HG03135 (cell line): ENCODE measurements around the gene TENM4.
"Not testable (repeated sequence)": the region's sequence is repeated elsewhere in the genome, so short reads cannot be mapped to it uniquely, and the experiment has no call there.

ENCODE experiments used
- ATAC-seq: cut with Tn5 transposase; IDR thresholded peaks from one replicate; pipeline ENCODE4 v1.9.1; 2021; ENCODE audit warnings: mild to moderate bottlenecking, moderate library complexity; ENCODE audit not compliant: unreplicated experiment

TENM4 gene

DNA sequence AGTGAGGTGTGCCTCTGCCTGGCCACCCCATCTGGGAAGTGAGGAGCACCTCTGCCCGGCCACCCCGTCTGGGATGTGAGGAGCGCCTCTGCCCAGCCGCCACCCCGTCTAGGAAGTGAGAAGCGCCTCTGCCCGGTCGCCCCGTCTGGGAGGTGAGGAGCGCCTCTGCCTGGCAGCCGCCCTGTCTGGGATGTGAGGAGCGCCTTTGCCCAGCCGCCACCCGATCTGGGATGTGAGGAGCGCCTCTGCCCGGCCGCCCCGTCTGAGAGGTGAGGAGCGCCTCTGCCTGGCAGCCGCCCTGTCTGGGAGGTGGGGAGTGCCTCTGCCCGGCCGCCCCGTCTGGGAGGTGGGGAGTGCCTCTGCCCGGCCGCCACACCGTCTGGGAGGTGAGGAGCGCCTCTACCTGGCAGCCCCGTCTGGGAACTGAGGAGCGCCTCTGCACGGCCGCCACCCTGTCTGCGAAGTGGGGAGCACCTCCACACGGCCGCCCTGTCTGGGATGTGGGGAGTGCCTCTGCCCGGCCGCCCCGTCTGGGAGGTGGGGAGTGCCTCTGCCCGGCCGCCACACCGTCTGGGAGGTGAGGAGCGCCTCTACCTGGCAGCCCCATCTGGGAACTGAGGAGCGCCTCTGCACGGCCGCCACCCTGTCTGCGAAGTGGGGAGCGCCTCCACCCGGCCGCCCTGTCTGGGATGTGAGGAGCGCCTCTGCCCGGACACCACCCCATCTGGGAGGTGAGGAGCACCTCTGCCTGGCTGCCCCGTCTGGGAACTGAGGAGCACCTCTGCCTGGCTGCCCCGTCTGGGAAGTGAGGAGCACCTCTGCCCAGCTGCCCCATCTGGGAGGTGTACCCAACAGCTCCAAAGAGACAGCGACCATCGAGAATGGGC, 561.5 kb downstream of the TENM4 start:
- not testable (repeated sequence) for ATAC-seq

DNA sequence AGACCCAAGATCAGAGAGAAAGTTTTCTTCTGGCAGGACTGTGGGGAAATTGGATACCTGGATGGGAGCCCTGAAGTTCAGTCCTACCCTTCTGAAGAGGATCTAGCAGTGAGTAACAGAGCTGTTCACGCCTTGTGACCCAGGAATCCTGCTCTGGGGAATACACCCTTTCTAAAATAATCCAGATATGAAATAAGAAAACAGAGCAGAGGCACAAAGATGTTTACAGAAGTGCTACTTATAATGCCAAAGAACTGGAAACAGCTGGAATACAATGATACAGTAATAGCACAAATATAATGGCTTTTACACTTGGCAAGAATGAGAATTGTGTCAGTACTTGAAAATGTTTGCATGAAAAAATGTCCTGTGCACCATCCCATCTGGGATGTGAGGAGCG, 562.2 kb downstream of the TENM4 start:
- ATAC-seq = no peak

DNA sequence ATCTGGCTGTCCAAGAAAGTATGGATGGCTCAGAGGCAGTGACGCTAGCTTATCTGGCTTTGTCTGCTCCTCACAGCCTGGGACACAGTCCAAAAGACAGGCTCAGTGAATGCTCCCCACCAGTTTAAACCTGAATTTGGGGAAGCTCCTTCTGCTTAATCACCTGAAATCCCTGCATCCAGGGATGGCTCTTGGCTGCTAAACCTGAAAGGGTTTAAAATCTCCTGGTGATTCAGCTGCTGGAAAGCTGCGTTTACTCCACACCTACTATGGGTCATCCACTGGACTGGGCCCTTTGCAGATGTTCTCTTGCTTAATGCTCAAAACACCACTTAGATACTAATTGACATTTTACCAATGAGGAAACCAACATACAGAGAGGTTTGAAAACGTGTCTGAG, 564.2 kb downstream of the TENM4 start:
- ATAC-seq = no peak

- ATAC-seq = no peak
Measured at GRCh38 chr11:78870655-78871054, 570.2 kb downstream of the TENM4 start.

DNA sequence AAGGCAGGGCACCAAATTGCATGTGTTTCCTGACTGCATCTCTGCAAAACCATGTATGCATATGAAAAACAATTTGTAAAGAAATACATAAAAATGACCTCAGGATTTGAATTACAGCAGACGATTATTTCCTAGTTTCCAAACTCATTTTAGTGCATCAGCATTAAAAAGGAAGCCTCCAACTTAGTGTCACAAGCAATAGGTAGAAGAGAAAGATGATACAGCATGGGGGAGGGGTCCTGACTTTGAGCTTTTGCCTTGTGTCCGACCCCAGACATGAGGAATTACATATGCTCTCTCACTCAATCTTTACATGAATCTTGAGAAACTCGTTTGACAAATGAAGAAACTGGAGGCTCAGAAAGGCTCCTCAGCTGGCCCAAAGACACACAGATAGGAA, 571.5 kb downstream of the TENM4 start:
- no peak for ATAC-seq

DNA sequence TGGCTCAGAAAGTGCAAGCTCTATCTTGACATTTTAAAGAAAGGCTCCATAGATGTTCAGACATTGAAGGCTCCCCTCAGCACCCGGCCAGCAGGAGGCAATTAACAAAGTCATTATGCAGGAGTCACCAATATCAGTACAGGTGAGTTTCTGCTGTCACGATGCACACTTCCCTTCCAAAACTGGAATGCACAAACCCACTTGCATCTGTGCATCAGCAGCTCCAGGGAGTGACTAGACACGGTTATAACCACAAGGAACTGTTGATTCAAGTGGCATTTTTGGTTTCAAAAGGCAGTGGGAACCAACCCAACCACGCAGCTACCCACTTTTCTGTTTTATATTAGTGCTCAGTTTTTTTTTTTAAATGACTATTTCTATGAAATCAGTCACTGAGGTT, 572.3 kb downstream of the TENM4 start:
- ATAC-seq = no peak

- no peak for ATAC-seq
Measured at GRCh38 chr11:78860720-78861422, 580.0 kb downstream of the TENM4 start.

DNA sequence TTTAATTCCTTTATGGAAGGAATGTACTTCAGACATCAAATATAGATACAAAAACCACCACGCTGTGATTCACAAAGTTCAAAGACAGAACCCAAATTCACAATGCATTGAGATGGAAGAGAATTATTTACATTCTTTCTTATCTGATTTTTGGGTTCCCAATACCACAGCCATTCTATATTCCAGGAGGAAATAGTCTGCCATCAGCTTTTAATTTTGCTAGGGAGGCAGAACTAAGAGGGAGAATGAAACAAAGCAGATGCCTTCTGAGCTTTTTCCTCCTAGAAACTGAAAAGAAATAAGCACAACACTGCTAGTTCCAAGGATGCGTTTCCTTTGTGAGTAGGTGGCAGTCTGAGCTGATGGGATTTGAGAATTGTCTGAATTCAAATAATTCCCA, 583.1 kb downstream of the TENM4 start:
- no peak for ATAC-seq

DNA sequence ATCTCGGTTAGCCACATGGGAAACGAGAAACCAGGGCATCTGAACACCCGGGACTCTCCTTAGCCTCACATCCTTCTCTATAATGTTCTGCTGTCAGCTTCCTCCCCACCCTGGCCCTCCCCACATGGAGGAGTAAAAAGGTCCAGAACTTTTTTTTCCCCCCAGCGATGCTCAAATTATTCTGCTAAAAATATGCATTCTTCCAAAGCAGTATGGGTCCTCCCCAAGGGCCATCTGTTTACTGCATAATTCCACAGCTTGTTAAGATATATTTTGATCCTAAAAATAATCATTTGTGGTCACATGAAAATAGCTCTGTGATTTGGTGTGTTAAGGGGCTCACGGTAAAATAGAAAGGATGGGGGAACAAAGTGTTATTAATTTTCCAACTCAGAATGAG, 584.6 kb downstream of the TENM4 start:
- ATAC-seq = no peak

- ATAC-seq = no peak
Measured at GRCh38 chr11:78855116-78855515, 585.7 kb downstream of the TENM4 start.

DNA sequence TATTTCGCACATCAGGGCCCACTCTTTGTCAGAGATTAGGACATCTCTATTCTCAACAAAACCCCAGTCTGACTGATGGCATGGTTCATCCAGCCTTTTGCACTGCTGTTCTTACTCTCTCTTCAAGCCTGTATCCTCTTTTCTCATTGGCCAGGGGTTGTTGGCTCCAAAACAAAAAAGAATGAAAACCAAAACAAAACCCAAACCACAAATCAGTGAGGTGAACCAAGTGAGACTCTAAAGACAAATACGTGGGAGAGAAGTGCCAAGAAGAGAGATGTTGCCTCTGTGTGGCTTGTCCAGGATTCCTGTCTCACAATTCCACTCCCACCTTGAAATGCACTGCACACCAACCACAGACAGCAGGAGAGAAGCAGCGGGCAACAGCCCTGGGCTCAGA, 587.3 kb downstream of the TENM4 start:
- no peak for ATAC-seq

- ATAC-seq = no peak
Measured at GRCh38 chr11:78851878-78852586, 588.8 kb downstream of the TENM4 start.

GRCh38 chr11:78850078-78850477, 590.8 kb downstream of the TENM4 start:
- ATAC-seq = no peak

DNA sequence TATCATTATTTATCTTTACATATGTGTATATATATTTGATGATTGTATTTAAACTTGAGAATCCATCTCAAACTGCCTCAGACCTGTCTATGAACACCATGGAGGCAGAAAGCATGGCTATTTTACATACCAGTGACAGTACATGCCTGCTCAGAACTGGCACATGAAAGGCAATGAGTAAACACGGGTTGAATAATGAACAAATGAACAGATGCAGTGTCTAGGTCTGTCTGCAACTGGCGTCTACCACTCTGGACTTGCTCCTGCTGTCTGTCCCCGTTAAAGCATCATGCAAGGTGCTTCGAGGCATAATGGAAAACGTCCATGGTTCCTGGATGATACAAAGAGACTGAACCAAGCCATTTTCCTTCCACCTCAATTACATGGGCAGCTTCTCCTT, 594.6 kb downstream of the TENM4 start:
- ATAC-seq = no peak

- no peak for ATAC-seq
Measured at GRCh38 chr11:78845496-78845895, 595.3 kb downstream of the TENM4 start.

GRCh38 chr11:78841456-78842060, 599.3 kb downstream of the TENM4 start:
- ATAC-seq = no peak

DNA sequence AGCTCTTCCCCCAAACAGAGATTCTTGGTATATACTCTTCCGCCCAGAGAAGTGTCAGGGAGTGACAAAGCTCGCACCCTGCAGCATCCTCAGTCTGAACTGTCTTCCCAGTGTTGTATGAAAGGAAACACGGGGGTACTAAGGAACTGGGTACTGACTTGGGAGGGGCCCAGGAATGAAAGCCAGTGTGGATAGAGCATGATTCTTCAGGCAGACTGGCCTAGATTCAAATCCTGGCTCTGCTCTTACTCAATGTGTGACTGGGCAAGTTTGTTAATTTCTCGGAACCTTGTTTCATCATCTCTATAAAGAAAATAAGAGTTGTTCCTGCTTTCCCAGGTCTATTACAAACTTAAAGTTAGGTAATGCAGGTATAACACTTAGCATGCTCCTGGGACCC, 600.2 kb downstream of the TENM4 start:
- ATAC-seq = no peak

DNA sequence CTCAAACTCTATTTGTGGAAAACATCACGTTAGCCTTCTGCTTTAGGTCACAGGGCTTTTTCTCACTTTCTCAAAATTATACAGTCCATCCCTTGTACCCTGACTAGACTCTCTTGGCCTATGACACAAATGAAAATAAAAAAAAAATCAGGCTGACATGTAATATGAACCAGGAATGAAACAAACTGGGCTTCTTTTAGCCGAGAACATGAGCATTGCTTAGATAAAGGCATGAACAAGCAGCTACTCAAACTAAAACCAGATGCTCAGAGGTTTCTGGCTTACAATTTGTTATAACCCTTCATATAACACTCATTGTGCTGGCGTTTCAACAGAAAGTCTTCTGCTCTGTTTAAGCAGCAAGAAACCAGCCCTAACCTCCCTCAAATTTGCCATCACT, 600.6 kb downstream of the TENM4 start:
- ATAC-seq = no peak

GRCh38 chr11:78838417-78838816, 602.4 kb downstream of the TENM4 start:
- ATAC-seq = no peak

GRCh38 chr11:78835646-78836045, 605.2 kb downstream of the TENM4 start:
- ATAC-seq = no peak

GRCh38 chr11:78834886-78835285, 605.9 kb downstream of the TENM4 start:
- no peak for ATAC-seq
